GM12865 (cell line): ENCODE measurements around the gene ANXA4.
"Not testable (repeated sequence)": the region's sequence is repeated elsewhere in the genome, so short reads cannot be mapped to it uniquely, and the experiment has no call there.

Source experiments
- DNase-seq: peaks from one replicate; pipeline ENCODE4 v3.0.0; 2010; ENCODE audit warnings: low read depth
- H3K4me3 ChIP-seq: 2 replicates; pipeline ENCODE4 v1.5.1; 2011; ENCODE audit warnings: mild to moderate bottlenecking, low read depth, low read length, control low read depth
- CTCF ChIP-seq: IDR thresholded peaks from 2 replicates; pipeline ENCODE4 v1.5.1; 2011; ENCODE audit warnings: low read length, control low read depth, low read depth, inconsistent platforms; ENCODE audit not compliant: insufficient read depth; ENCODE audit errors: missing control alignments

Gene ANXA4

GRCh38 chr2:69816923-69817542 lies 75.1 kb downstream of the ANXA4 start:
- TF ChIP-seq CTCF = peak; percentile 72
- DNase-seq = peak; percentile 91
- H3K4me3 ChIP-seq = no peak overlapping the region

- no peak for TF ChIP-seq CTCF
- DNase-seq = no peak
- no peak overlapping the region for H3K4me3 ChIP-seq
These were observed 76.0 kb downstream of the ANXA4 start for GRCh38 chr2:69817729-69818501.

GRCh38 chr2:69827796-69828540 lies 86.0 kb downstream of the ANXA4 start:
- H3K4me3 ChIP-seq = no peak overlapping the region
- TF ChIP-seq CTCF = no peak
- no peak for DNase-seq

GRCh38 chr2:69828938-69829255 lies 87.0 kb downstream of the ANXA4 start:
- TF ChIP-seq CTCF = no peak
- no peak for DNase-seq
- H3K4me3 ChIP-seq = peak overlapping the region; percentile 74

GRCh38 chr2:69829256-69830044 lies 87.5 kb downstream of the ANXA4 start, which contains the start of gene GMCL1:
Gene GMCL1 (plus strand): TSS chr2:69829660. CDS start chr2:69829893, 233 bp downstream.
- DNase-seq = peak; percentile 98
- no peak for TF ChIP-seq CTCF
- H3K4me3 ChIP-seq = peak within 1 kb of the TSS; percentile 85

- DNase-seq = peak; percentile 55
- H3K4me3 ChIP-seq = peak overlapping the region; percentile 85
- TF ChIP-seq CTCF = no peak
These were observed 88.3 kb downstream of the ANXA4 start for GRCh38 chr2:69830045-69830905.

GRCh38 chr2:69830906-69831241 lies 88.9 kb downstream of the ANXA4 start:
- peak overlapping the region; percentile 85 for H3K4me3 ChIP-seq
- not testable (repeated sequence) for DNase-seq
